ENCODE results near the gene PTGES2.
"Not testable (repeated sequence)": the region's sequence is repeated elsewhere in the genome, so short reads cannot be mapped to it uniquely, and the experiment has no call there.

The PTGES2 gene

GRCh38 chr9:128118971-128119665 lies 8.4 kb downstream of the PTGES2 start:
- DNase-seq (ENCODE audit: low read depth): no peak

- DNase-seq (ENCODE audit: low read depth): no peak
These were observed 9.1 kb downstream of the PTGES2 start for GRCh38 chr9:128118472-128118857.

GRCh38 chr9:128117613-128118471 lies 9.7 kb downstream of the PTGES2 start:
- DNase-seq (ENCODE audit: low read depth): peak; percentile 97

- DNase-seq (ENCODE audit: low read depth): no peak
These were observed 11.1 kb downstream of the PTGES2 start for GRCh38 chr9:128116104-128117083.

GRCh38 chr9:128115187-128116103 lies 12.1 kb downstream of the PTGES2 start:
- no peak for DNase-seq (ENCODE audit: low read depth)

DNA sequence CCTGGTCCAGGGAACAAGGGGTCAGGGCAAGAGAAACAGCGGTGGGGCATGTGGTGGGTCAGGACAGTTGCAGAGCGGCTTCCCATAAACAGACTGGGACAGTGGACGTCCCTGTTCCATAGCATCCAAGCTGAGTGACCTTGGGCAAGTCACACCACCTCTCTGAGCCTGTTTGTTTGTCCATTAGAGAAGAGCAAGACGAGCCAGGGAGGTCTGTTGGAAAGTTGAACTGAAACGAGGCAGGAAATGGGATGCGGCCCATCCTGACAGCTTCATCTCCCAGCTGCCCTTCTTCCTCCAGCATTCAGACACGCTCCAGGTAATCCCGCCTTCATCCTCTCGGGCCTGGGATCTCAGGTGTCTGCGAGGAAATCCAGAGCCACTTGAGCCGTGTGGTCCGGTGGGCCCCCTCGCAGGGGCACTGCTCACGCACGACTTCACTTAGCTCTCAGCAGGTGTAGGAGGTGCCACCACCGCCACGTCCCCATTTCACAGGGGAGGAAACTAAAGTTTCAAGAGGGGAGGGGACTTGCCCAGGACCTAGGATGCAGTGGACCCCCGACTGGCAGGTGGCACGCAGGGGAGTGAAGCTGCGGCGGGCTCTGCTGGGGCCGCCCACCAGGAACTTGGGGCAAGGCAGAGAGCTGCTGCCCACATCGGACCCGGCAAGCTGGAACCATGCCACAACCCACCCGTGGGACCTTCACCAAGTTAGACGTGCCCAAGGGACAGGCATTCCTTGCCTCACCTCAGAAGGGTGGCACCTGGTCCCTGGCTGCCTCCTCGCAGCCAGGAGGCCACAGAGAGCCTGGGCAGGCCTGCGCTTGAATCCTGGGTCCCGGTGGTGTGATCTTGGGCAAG lies 13.0 kb downstream of the PTGES2 start:
- no peak for DNase-seq (ENCODE audit: low read depth)

DNA sequence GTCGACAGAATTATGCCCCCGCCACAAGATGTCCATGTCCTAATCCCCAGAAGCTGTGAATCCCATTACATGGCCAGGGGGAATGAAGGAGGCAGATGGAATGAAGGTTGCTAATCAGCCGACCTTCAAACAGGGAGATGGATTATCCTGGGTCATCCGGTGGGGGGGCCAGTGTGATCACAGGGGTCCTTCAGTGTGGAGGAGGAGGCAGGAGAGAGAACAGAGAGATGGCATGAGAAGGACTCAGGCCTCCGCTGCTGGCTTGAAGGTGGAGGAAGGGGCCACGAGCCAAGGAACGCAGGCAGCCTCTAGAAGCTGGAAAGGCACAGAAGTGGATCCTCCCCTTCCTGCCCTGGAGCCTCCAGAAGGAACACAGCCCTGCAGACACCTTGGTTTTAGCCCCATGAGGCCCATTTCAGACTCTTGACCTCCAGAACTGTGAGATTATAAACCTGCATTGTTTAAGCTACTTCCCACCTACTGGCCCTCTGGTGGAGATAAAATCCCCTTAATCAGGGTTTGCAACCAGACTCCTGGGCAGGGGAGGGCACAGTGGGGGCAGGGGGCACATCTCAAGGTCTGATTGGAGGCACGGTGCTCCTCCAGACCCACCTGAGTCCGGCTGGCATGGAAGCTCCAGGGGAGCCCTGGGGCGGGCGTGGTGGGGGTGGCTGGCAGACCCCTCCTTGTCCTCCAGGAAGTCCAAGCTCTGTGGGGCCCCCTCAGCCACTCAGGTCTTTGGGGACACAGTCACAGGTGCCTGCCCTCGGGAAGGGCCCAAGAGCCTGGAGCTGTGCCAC lies 13.8 kb downstream of the PTGES2 start:
- no peak for DNase-seq (ENCODE audit: low read depth)

DNA sequence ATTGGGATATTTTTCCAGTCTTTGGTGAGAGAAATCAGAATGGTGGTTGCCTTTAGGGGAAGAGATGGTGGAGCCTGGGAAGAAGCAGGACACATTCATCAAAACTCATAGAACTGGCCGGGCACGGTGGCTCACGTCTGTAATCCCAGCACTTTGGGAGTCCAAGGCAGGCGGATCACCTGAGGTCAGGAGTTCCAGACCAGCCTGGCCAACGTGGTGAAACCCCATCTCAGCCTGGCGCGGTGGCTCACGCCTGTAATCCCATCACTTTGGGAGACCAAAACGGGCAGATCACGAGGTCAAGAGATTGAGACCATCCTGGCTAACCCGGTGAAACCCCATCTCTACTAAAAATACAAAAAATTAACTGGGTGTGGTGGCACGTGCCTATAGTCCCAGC lies 15.8 kb downstream of the PTGES2 start:
- DNase-seq (ENCODE audit: low read depth): not testable (repeated sequence)

DNA sequence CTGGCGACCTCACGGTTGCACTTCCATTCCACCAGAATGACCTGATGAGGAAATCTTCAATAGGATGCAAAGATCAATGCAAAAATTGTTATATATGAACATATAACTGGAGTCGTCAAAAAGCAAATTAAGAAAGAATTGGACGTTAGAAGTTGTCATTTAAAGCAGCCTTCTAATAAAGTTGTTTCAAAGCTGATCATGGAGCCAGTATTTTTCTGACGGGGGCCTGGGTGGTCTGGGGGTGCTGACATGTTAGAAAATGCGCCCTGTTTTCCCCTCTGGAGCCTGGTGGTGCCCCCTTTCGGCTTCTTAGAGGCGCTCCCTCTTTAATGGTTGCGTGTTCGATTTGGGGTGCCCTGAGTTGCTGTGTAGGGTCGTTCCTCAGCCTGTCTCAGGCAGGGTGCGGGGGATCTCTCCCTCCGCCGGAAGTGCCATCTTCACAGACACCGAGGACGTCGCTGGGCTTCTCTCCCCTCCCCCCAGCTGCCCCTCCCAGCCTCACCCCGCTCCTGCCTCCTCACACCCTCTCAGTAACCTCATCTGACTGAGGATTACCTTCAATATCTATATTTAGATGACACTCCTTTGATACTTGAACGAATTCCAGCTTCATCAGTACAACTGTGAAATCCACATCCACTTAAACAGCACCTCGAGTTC lies 18.3 kb downstream of the PTGES2 start:
- DNase-seq (ENCODE audit: low read depth): no peak

DNA sequence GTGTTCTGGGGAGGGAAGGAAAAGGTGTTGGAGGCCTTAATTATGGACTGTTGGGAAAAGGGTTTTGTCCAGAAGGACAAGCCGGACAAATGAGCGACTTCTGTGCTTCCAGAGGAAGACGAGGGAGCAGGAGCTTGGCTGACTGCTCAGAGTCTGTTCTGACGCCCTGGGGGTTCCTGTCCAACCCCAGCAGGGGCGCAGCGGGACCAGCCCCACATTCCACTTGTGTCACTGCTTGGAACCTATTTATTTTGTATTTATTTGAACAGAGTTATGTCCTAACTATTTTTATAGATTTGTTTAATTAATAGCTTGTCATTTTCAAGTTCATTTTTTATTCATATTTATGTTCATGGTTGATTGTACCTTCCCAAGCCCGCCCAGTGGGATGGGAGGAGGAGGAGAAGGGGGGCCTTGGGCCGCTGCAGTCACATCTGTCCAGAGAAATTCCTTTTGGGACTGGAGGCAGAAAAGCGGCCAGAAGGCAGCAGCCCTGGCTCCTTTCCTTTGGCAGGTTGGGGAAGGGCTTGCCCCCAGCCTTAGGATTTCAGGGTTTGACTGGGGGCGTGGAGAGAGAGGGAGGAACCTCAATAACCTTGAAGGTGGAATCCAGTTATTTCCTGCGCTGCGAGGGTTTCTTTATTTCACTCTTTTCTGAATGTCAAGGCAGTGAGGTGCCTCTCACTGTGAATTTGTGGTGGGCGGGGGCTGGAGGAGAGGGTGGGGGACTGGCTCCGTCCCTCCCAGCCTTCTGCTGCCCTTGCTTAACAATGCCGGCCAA lies 19.1 kb downstream of the PTGES2 start:
- no peak for DNase-seq (ENCODE audit: low read depth)

DNA sequence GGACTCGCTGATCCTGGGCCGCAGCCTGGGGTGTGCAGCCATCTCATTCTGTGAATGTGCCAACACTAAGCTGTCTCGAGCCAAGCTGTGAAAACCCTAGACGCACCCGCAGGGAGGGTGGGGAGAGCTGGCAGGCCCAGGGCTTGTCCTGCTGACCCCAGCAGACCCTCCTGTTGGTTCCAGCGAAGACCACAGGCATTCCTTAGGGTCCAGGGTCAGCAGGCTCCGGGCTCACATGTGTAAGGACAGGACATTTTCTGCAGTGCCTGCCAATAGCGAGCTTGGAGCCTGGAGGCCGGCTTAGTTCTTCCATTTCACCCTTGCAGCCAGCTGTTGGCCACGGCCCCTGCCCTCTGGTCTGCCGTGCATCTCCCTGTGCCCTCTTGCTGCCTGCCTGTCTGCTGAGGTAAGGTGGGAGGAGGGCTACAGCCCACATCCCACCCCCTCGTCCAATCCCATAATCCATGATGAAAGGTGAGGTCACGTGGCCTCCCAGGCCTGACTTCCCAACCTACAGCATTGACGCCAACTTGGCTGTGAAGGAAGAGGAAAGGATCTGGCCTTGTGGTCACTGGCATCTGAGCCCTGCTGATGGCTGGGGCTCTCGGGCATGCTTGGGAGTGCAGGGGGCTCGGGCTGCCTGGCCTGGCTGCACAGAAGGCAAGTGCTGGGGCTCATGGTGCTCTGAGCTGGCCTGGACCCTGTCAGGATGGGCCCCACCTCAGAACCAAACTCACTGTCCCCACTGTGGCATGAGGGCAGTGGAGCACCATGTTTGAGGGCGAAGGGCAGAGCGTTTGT lies 19.9 kb downstream of the PTGES2 start:
- DNase-seq (ENCODE audit: low read depth): no peak

GRCh38 chr9:128106940-128107467 lies 20.5 kb downstream of the PTGES2 start:
- no peak for DNase-seq (ENCODE audit: low read depth)

DNA sequence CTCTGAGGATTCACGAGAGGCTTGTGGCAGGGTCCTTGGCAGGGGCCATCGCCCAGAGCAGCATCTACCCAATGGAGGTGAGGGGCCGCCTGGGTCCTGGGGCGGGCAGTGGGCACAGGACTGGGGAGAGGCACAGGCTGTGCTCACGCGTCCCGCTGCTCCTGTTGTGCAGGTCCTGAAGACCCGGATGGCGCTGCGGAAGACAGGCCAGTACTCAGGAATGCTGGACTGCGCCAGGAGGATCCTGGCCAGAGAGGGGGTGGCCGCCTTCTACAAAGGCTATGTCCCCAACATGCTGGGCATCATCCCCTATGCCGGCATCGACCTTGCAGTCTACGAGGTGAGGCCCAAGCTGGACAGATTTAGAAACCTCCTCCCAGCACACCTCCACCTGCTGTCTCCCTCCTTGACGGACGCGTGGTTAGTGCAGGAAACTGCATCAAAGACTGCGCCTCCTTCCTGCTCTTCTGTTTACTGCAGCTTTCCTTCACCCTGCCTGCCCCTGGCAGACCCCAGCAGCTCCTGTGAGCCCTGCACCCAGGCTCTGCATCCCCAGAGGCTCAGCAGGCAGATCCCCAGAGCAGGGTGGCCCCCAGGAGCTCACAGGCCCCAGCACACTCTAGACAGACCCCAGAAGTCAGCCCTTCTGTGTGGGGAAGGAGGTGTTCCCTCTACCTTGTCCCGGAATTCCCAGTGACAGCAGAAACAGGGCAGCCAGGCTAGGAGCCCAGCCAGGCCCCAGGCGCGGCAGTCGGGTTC lies 21.2 kb downstream of the PTGES2 start:
- no peak for DNase-seq (ENCODE audit: low read depth)

- no peak for DNase-seq (ENCODE audit: low read depth)
These were observed 21.9 kb downstream of the PTGES2 start for GRCh38 chr9:128105538-128106175.

DNA sequence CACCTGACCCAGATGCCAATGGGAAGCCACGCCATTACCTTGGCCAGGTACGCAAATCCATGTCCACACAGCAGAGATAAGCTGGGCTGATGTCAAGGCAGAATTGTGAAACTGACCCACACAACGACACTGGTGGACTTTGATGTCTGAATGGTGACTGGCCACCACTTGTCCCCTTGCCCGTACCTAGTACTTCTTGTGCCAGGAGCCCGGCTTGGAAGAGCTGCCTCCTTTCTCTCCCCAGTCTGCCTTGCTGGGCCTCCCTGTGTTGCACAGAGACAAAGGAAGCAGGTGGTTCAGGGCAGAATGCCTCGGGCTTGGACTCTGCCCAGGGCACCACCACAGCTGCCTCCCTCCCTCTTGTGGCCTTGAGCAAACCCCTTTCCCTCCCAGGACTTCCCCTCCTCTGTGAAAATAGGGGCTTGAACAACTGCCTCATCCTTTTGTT lies 23.3 kb downstream of the PTGES2 start:
- no peak for DNase-seq (ENCODE audit: low read depth)

- no peak for DNase-seq (ENCODE audit: low read depth)
These were observed 24.0 kb downstream of the PTGES2 start for GRCh38 chr9:128103589-128103962.

All from stimulated activated CD8-positive, alpha-beta memory T cell treated with anti-CD3 and anti-CD28 coated beads, Interleukin-7, amount 100 ng/mL, for 24 hours (primary cell).